ENCODE measurements around the gene POU2F3. TPM values are rescaled to one million over a fixed set of nuclear protein-coding genes. Genes with fewer than 3 reads are reported as not detected.

POU2F3 gene
- total and polyA plus RNA-seq, 2 of the 8 experiments (the other 6 are each of a cell fraction or from before 2014, with no cell fraction given): 1.0 to 2.1 TPM

DNA sequence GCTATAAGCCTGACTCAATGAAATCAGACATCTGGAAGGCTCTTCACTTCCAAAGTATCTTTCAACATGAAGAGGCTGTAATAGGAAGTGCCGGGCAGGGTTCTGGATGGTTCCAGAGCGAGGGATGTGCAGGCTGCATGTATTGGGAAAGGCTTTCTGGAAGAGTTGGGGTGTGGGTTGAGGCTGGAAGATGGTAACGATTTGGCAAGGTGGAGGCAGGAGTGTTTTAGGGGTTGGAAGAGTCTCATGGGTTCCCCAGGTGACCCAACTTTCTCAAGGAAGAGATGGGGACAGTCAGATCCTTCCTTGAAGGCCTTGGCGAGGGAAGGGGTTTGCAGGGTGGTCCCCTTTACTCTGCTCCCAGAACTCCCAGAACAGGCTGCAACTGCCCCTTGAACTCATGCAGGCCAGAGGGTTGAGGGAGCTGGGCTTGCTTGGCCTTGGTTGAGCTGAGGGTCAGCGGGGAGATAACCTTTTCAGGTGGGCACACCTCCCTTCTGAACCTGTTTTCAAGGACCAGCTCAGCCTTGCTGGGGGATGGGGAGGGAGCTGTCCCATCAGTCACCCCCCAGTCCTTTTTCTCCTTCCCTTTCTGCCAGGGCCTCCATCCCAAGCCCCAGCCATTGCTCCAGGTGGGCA, 9.4 kb upstream of the POU2F3 start:
- no peak overlapping the region for H3K4me2 ChIP-seq (ENCODE audit: insufficient read depth in 1 of 2, low read depth in 2 of 2, low read length in 2 of 2)
- H3K18ac ChIP-seq (ENCODE audit: extremely low read depth, low read length): no peak overlapping the region
- H3K27ac ChIP-seq (ENCODE audit: low read depth, low read length): no peak overlapping the region
- no peak overlapping the region for H3K4ac ChIP-seq (replicated peaks; ENCODE audit: insufficient read length, low read depth, low read length)
- H3K56ac ChIP-seq (replicated peaks; ENCODE audit: insufficient read length, low read depth, low read length): no peak overlapping the region
- peaks cover 0 to 2% (median 0%) of the 10 kb centered on the region in 4 experiments; a peak in 2 of 7 replicates for H3K4me1 ChIP-seq (replicated peaks in 1 of 4; ENCODE audit: control insufficient read depth in 3 of 4, insufficient read depth in 4 of 4, low read length in 3 of 4)
- no peaks in the 10 kb centered on the region for H4K20me1 ChIP-seq (replicated peaks in 1 of 2; ENCODE audit: control insufficient read depth in 1 of 2, insufficient read depth in 2 of 2, low read length in 2 of 2)
- H4K8ac ChIP-seq (ENCODE audit: extremely low read depth, insufficient read depth, low read length): no peak overlapping the region
- H2BK12ac ChIP-seq (ENCODE audit: low read depth, low read length): no peak overlapping the region
- H2BK15ac ChIP-seq (ENCODE audit: low read length): no peak overlapping the region
- no peak overlapping the region for H3K23ac ChIP-seq (ENCODE audit: insufficient read length)
- no peak overlapping the region for H3K9ac ChIP-seq (replicated peaks in 1 of 4; ENCODE audit: extremely low read depth in 1 of 4, low read depth in 3 of 4, low read length in 3 of 4)
- no peak overlapping the region for H2BK5ac ChIP-seq (ENCODE audit: low read depth, low read length)
- H3K4me3 ChIP-seq (ENCODE audit: extremely low read depth in 1 of 4, insufficient read depth in 2 of 4, low read depth in 3 of 4, low read length in 4 of 4): no peak overlapping the region
- no peak overlapping the region for H4K5ac ChIP-seq (ENCODE audit: insufficient read length, low read depth, low read length)
- H2AFZ ChIP-seq (ENCODE audit: low read length): no peak overlapping the region
- no peak overlapping the region for H3K14ac ChIP-seq (ENCODE audit: insufficient read length)
- no peak overlapping the region for H2AK5ac ChIP-seq (ENCODE audit: low read depth, low read length)
- no peaks in the 10 kb centered on the region for H3K9me3 ChIP-seq (ENCODE audit: insufficient read depth in 2 of 2, low read depth in 1 of 2, low read length in 1 of 2)
- no peak overlapping the region for H2BK120ac ChIP-seq (replicated peaks; ENCODE audit: low read depth, low read length)
- no peaks in the 10 kb centered on the region for H3K36me3 ChIP-seq (ENCODE audit: control insufficient read depth in 2 of 4, insufficient read depth in 4 of 4, low read length in 3 of 4)
- no peak for FAIRE-seq
- H4K91ac ChIP-seq (replicated peaks; ENCODE audit: insufficient read length, low read length): no peak overlapping the region
- ChIA-PET POLR2A (ENCODE audit: partially characterized antibody) (interaction anchor here (1.0 to 1.6 kb wide), 3 partner anchors 10 to 62 kb away, joined by 3 to 4 read pairs (median 3); partner anchors contain the start of gene POU2F3), CTCF (ENCODE audit: partially characterized antibody) (interaction anchor here (0.9 to 41.2 kb wide), 32 partner anchors 7 to 690 kb away, joined by 3 to 1412 read pairs (median 6); partner anchors contain the start of genes OAF and POU2F3)
- no peaks in the 10 kb centered on the region for H3K79me1 ChIP-seq (ENCODE audit: low read depth, low read length)
- H3K27me3 ChIP-seq (replicated peaks in 1 of 4; ENCODE audit: control insufficient read depth in 3 of 4, extremely low read depth in 1 of 4, insufficient read depth in 3 of 4, low read length in 3 of 4): no peaks in the 10 kb centered on the region
- 85% methylated on average over 5 of the region's 5 CpGs; no CpG with 5 or more reads in 1 of the 2 experiments for WGBS, 2 experiments (ENCODE audit: extremely low coverage in 1 of 2, insufficient coverage in 1 of 2, insufficient read length in 1 of 2, insufficient replicate concordance in 2 of 2, low coverage in 1 of 2, low lambda C conversion rate in 2 of 2, missing lambda C conversion rate in 1 of 2)
- no peak overlapping the region for H2BK20ac ChIP-seq (ENCODE audit: low read length)
- DNase-seq (ENCODE audit: low read depth in 1 of 2, low spot score in 2 of 2): no peak
- no peaks in the 10 kb centered on the region for H3K23me2 ChIP-seq (ENCODE audit: low read depth, low read length)
- H3K79me2 ChIP-seq (ENCODE audit: control insufficient read depth in 1 of 2, insufficient read depth in 2 of 2, low read length in 2 of 2): no peaks in the 10 kb centered on the region
